Endodermal cell (in vitro differentiated cells): ENCODE data around the gene P2RX5. TPM values are rescaled to one million over a fixed set of nuclear protein-coding genes. Genes with fewer than 3 reads are reported as not detected.

Experiments used
- DNase-seq: peaks from one replicate; pipeline ENCODE4 v3.0.0-alpha.2; 2017
- H3K27ac ChIP-seq: 2 replicates; pipeline ENCODE4 v1.5.1; 2013; ENCODE audit warnings: mild to moderate bottlenecking, low read depth, low read length, moderate library complexity
- H3K27me3 ChIP-seq: 2 replicates; pipeline ENCODE4 v1.6.1; 2013; ENCODE audit warnings: mild to moderate bottlenecking, low read length, moderate library complexity; ENCODE audit not compliant: insufficient read depth, control insufficient read depth, poor library complexity, severe bottlenecking
- H3K36me3 ChIP-seq: 2 replicates; pipeline ENCODE4 v1.7.0; 2013; ENCODE audit warnings: mild to moderate bottlenecking, low read length, moderate library complexity; ENCODE audit not compliant: control insufficient read depth, insufficient read depth
- H3K4me1 ChIP-seq: one replicate; pipeline ENCODE4 v1.7.0; 2013; ENCODE audit warnings: low read length; ENCODE audit not compliant: control insufficient read depth, insufficient read depth
- H3K4me3 ChIP-seq: 2 replicates; pipeline ENCODE4 v1.5.1; 2013; ENCODE audit warnings: mild to moderate bottlenecking, low read length, moderate library complexity
- H3K9ac ChIP-seq: 2 replicates; pipeline ENCODE4 v1.6.1; 2013; ENCODE audit warnings: mild to moderate bottlenecking, low read length, moderate library complexity; ENCODE audit not compliant: poor library complexity, severe bottlenecking; ENCODE audit errors: extremely low read depth
- H3K9me3 ChIP-seq: 2 replicates; pipeline ENCODE4 v1.6.1; 2013; ENCODE audit warnings: mild to moderate bottlenecking, low read length, moderate library complexity; ENCODE audit not compliant: control insufficient read depth
- H3K27ac Mint-ChIP-seq: 2 replicates; pipeline ENCODE4 v1.8.0; 2020; ENCODE audit warnings: mixed read lengths
- H3K27me3 Mint-ChIP-seq: 2 replicates; pipeline ENCODE4 v1.8.0; 2021; ENCODE audit warnings: mild to moderate bottlenecking, mixed read lengths; ENCODE audit not compliant: insufficient read depth
- H3K36me3 Mint-ChIP-seq: 2 replicates; pipeline ENCODE4 v1.8.0; 2020; ENCODE audit warnings: low read depth, mixed read lengths
- H3K4me1 Mint-ChIP-seq: 2 replicates; pipeline ENCODE4 v1.8.0; 2020; ENCODE audit warnings: mixed read lengths
- H3K4me3 Mint-ChIP-seq: 2 replicates; pipeline ENCODE4 v1.8.0; 2020; ENCODE audit warnings: mild to moderate bottlenecking, moderate library complexity, mixed read lengths
- H3K9me3 Mint-ChIP-seq: 2 replicates; pipeline ENCODE4 v1.8.0; 2020; ENCODE audit warnings: mild to moderate bottlenecking, mixed read lengths
- WGBS, 2 experiments: methylation state at CpG; one replicate each; pipeline versions ENCODE4 v1.1.5 to v1.1.7; 2013; ENCODE audit warnings: missing lambda C conversion rate in 2 of 2, mixed read lengths in 1 of 2; ENCODE audit not compliant: insufficient coverage in 1 of 2, insufficient read length in 1 of 2; 5-methylcytosine and 5-hydroxymethylcytosine counted together
- total RNA-seq, 2 donors: library from RNA; stranded (reverse); fragmentation: NEBNext Ultra II Directional in 1 of 2; extraction: Animal tissue kit (Norgen Biotek cat#: 25700) in 1 of 2; gene quantifications; 2 replicates in 1 of 2; 3 replicates in 1 of 2; pipeline ENCODE4 v1.2.1, GENCODE V29; 2021
- TF ChIP-seq, protein P1 (sequence below): fragments of 200-600 bp; sonication (generic); conservative IDR thresholded peaks from 2 replicates; pipeline ENCODE4 v1.5.0; 2021; ENCODE audit warnings: antibody characterized with exemption, mild to moderate bottlenecking

P2RX5 gene
- total RNA-seq, 2 donors from 2014 or later: 0.46 to 0.57 TPM

DNA sequence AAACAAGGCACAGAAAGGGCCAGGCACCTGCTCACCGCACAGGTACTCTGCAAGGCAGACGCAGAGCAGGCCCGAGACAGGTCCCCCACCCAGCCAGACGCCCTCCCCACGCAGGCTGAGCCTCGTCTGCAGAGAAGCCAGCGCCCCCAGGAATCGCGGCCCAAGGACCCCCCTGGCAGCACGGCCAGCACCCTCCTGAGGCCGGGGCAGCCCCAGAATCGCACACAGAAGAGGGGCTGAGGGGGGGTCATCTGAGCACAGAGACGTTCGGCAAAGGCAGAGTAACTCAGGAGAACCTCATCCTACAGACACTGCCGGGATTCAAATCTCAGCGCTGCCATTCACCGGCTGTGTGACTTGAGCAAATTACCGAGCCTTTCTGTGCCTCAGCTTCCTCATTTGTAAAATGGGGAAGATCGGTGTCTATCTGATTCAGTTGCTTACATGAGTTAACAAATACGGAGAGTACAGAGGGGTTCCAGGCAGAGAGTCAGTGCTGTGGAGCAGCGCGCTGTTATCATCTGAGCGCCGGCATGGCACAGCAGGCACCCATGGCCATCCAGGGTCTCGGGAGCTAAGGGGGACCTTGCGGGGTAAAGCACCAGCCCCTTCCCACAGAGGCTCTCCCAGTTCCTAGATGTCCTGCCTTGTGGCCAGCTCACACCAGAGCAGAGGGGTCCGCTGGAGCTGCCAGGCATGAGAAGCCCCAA, 17.0 kb downstream of the P2RX5 start:
- peaks cover 13% of the 10 kb centered on the region for H3K27me3 Mint-ChIP-seq
- H3K36me3 ChIP-seq: no peaks in the 10 kb centered on the region
- H3K4me3 ChIP-seq: no peak overlapping the region
- H3K27me3 ChIP-seq: no peaks in the 10 kb centered on the region
- DNase-seq: no peak
- H3K4me1 Mint-ChIP-seq: peaks cover 22% of the 10 kb centered on the region
- no peak overlapping the region for H3K27ac ChIP-seq
- TF ChIP-seq, protein P1, sequence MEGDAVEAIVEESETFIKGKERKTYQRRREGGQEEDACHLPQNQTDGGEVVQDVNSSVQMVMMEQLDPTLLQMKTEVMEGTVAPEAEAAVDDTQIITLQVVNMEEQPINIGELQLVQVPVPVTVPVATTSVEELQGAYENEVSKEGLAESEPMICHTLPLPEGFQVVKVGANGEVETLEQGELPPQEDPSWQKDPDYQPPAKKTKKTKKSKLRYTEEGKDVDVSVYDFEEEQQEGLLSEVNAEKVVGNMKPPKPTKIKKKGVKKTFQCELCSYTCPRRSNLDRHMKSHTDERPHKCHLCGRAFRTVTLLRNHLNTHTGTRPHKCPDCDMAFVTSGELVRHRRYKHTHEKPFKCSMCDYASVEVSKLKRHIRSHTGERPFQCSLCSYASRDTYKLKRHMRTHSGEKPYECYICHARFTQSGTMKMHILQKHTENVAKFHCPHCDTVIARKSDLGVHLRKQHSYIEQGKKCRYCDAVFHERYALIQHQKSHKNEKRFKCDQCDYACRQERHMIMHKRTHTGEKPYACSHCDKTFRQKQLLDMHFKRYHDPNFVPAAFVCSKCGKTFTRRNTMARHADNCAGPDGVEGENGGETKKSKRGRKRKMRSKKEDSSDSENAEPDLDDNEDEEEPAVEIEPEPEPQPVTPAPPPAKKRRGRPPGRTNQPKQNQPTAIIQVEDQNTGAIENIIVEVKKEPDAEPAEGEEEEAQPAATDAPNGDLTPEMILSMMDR: no peak
- peaks cover 10% of the 10 kb centered on the region for H3K4me1 ChIP-seq
- no peak overlapping the region for H3K4me3 Mint-ChIP-seq
- 92 to 94% methylated on average over 24 to 27 of the region's 27 CpGs for WGBS, 2 experiments
- no peaks in the 10 kb centered on the region for H3K36me3 Mint-ChIP-seq
- no peaks in the 10 kb centered on the region for H3K9me3 Mint-ChIP-seq
- no peak overlapping the region for H3K9ac ChIP-seq
- H3K27ac Mint-ChIP-seq: no peak overlapping the region
- no peaks in the 10 kb centered on the region for H3K9me3 ChIP-seq

DNA sequence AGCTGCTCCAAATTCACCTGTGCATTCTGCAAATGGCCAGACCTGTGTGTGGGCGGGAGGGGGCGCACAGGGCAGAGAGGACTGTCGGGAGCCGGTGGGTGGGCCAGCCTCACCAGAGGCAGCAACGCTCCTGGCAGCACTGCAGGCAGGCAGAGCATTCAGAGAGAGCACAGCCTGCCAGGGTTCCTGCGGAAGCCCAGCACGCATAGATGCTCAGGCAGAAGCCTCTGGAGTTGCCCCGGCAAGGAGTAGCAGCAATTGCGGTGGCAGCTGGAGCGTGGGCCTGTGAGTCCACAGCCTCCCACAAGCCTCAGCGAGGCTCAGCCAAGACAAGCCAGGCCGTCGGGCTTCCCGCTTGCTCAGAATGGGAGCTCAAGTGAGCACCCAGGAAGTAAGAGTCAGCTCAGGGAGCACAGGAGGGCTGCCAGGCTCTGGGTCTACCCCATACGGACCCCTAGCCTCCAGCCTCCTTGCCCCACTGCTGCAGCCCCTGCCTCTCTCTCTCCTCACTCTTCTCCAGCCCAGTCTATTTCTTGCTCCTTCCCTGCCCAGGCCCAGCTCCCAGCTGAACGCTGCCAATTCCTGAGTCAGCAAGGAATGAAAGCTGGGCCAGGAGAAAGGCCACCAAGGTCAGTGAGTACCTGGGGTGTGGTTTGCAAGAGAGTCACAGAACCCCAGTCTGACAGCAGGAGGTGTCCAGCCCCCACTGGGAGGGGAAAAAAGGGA, 17.7 kb downstream of the P2RX5 start:
- Histone ChIP-seq H3K9me3 (no peaks in the 10 kb centered on the region), H3K27ac (no peak overlapping the region), H3K4me3 (no peak overlapping the region), H3K4me1 (peaks cover 10% of the 10 kb centered on the region), H3K36me3 (no peaks in the 10 kb centered on the region), H3K9ac (no peak overlapping the region), H3K27me3 (no peaks in the 10 kb centered on the region)
- peaks cover 13% of the 10 kb centered on the region for H3K27me3 Mint-ChIP-seq
- TF ChIP-seq, protein P1: peak; percentile 65
- H3K27ac Mint-ChIP-seq: no peak overlapping the region
- no peaks in the 10 kb centered on the region for H3K36me3 Mint-ChIP-seq
- peak; percentile 95 for DNase-seq
- 60 to 77% methylated on average over 9 to 16 of the region's 16 CpGs for WGBS, 2 experiments
- H3K4me3 Mint-ChIP-seq: no peak overlapping the region
- peaks cover 22% of the 10 kb centered on the region for H3K4me1 Mint-ChIP-seq
- no peaks in the 10 kb centered on the region for H3K9me3 Mint-ChIP-seq

DNA sequence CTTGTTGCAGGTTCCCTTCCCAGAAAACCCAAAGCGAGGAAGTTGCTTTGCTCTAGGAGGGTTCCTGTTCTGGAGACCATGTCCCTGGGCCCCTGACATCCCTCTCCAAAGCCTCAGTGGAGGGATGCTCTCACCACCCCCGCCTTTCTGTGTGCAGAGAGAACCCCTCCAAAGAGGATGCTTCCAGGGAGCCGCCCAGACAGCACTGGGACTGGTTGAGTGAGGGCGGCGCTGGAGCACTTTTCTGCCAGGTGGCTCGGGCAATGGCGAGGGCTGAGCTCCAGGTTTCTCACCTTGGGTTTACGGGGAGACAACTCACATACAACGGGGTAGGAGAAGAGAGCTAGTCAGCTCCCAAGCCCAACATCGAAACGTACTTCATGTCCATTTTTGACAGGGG, 20.1 kb downstream of the P2RX5 start:
- H3K9ac ChIP-seq: no peak overlapping the region
- DNase-seq: no peak
- Mint-ChIP-seq H3K27me3 (no peaks in the 10 kb centered on the region), H3K9me3 (no peaks in the 10 kb centered on the region), H3K4me3 (no peak overlapping the region), H3K4me1 (peaks cover 22% of the 10 kb centered on the region), H3K27ac (no peak overlapping the region), H3K36me3 (no peaks in the 10 kb centered on the region)
- H3K9me3 ChIP-seq: no peaks in the 10 kb centered on the region
- TF ChIP-seq, protein P1: no peak
- no peak overlapping the region for H3K4me3 ChIP-seq
- 91 to 92% methylated on average over 9 to 11 of the region's 11 CpGs for WGBS, 2 experiments
- H3K27me3 ChIP-seq: no peaks in the 10 kb centered on the region
- no peak overlapping the region for H3K27ac ChIP-seq
- H3K4me1 ChIP-seq: peaks cover 10% of the 10 kb centered on the region
- H3K36me3 ChIP-seq: peaks cover 6% of the 10 kb centered on the region
